ENCODE data around the gene PDSS2.

The PDSS2 gene

GRCh38 chr6:107128175-107128574, 331.2 kb downstream of the PDSS2 start:
- no peak for TF ChIP-seq CTCF (IDR thresholded peaks at IDR 0.05)
- Histone ChIP-seq H3K4me3 (ENCODE audit: low read depth in 1 of 2, low read length in 1 of 2) (no peak overlapping the region), H3K4me1 (ENCODE audit: control insufficient read depth in 1 of 2, insufficient read depth in 1 of 2, low read depth in 1 of 2, low read length in 1 of 2) (no peaks in the 10 kb centered on the region), H3K36me3 (no peaks in the 10 kb centered on the region), H3K27ac (no peak overlapping the region), H3K9me3 (no peaks in the 10 kb centered on the region), H3K27me3 (no peaks in the 10 kb centered on the region)

- no peaks in the 10 kb centered on the region for H3K4me1 ChIP-seq (ENCODE audit: control insufficient read depth in 1 of 2, insufficient read depth in 1 of 2, low read depth in 1 of 2, low read length in 1 of 2)
- H3K36me3 ChIP-seq, result no peaks in the 10 kb centered on the region
- no peak for TF ChIP-seq CTCF (IDR thresholded peaks at IDR 0.05)
- H3K9me3 ChIP-seq, result no peaks in the 10 kb centered on the region
- no peaks in the 10 kb centered on the region for H3K27me3 ChIP-seq
- no peak overlapping the region for H3K4me3 ChIP-seq (ENCODE audit: low read depth in 1 of 2, low read length in 1 of 2)
- no peak overlapping the region for H3K27ac ChIP-seq
Measured at GRCh38 chr6:107125771-107126170, 333.6 kb downstream of the PDSS2 start.

GRCh38 chr6:107124934-107125348, 334.4 kb downstream of the PDSS2 start:
- no peak for TF ChIP-seq CTCF (IDR thresholded peaks at IDR 0.05)
- H3K9me3 ChIP-seq, result no peaks in the 10 kb centered on the region
- H3K27ac ChIP-seq, result no peak overlapping the region
- no peaks in the 10 kb centered on the region for H3K36me3 ChIP-seq
- H3K4me1 ChIP-seq (ENCODE audit: control insufficient read depth in 1 of 2, insufficient read depth in 1 of 2, low read depth in 1 of 2, low read length in 1 of 2), result no peaks in the 10 kb centered on the region
- H3K27me3 ChIP-seq, result no peaks in the 10 kb centered on the region
- H3K4me3 ChIP-seq (ENCODE audit: low read depth in 1 of 2, low read length in 1 of 2), result no peak overlapping the region

GRCh38 chr6:107123501-107123900, 335.9 kb downstream of the PDSS2 start:
- H3K27me3 ChIP-seq, result peaks cover 6% of the 10 kb centered on the region
- TF ChIP-seq CTCF (IDR thresholded peaks at IDR 0.05), result no peak

GRCh38 chr6:107122748-107123147, 336.6 kb downstream of the PDSS2 start:
- Histone ChIP-seq H3K27me3 (peaks cover 13% of the 10 kb centered on the region), H3K9me3 (no peaks in the 10 kb centered on the region), H3K4me3 (ENCODE audit: low read depth in 1 of 2, low read length in 1 of 2) (no peak overlapping the region), H3K27ac (no peak overlapping the region), H3K36me3 (no peaks in the 10 kb centered on the region), H3K4me1 (ENCODE audit: control insufficient read depth in 1 of 2, insufficient read depth in 1 of 2, low read depth in 1 of 2, low read length in 1 of 2) (no peaks in the 10 kb centered on the region)
- TF ChIP-seq CTCF (IDR thresholded peaks at IDR 0.05), result no peak

More at GRCh38 chr6:107123501-107123900, 335.9 kb downstream of the PDSS2 start:
- no peak overlapping the region for H3K4me3 ChIP-seq (ENCODE audit: low read depth in 1 of 2, low read length in 1 of 2)
- no peaks in the 10 kb centered on the region for H3K36me3 ChIP-seq
- no peaks in the 10 kb centered on the region for H3K4me1 ChIP-seq (ENCODE audit: control insufficient read depth in 1 of 2, insufficient read depth in 1 of 2, low read depth in 1 of 2, low read length in 1 of 2)
- H3K27ac ChIP-seq, result no peak overlapping the region
- H3K9me3 ChIP-seq, result no peaks in the 10 kb centered on the region

- no peaks in the 10 kb centered on the region for H3K36me3 ChIP-seq
- peaks cover 0 to 1% of the 10 kb centered on the region in 2 experiments for H3K4me1 ChIP-seq (ENCODE audit: control insufficient read depth in 1 of 2, insufficient read depth in 1 of 2, low read depth in 1 of 2, low read length in 1 of 2)
- no peak overlapping the region for H3K4me3 ChIP-seq (ENCODE audit: low read depth in 1 of 2, low read length in 1 of 2)
- no peaks in the 10 kb centered on the region for H3K9me3 ChIP-seq
- H3K27ac ChIP-seq, result no peak overlapping the region
- H3K27me3 ChIP-seq, result peaks cover 20% of the 10 kb centered on the region
- no peak for TF ChIP-seq CTCF (IDR thresholded peaks at IDR 0.05)
Measured at GRCh38 chr6:107121964-107122495, 337.3 kb downstream of the PDSS2 start.

All from neutrophil (primary cell).